Glutamatergic neuron (in vitro differentiated cells): ENCODE results near the gene NOD1. TPM values are rescaled to one million over a fixed set of nuclear protein-coding genes. Genes with fewer than 3 reads are reported as not detected.

Experiments
- DNase-seq: peaks from one replicate; pipeline ENCODE4 v3.0.0; 2022
- H3K27ac Mint-ChIP-seq: one replicate; pipeline ENCODE4 v1.8.0; 2020; ENCODE audit warnings: mild to moderate bottlenecking, mixed read lengths, inconsistent platforms; ENCODE audit not compliant: unreplicated experiment
- H3K27me3 Mint-ChIP-seq: one replicate; pipeline ENCODE4 v1.8.0; 2020; ENCODE audit warnings: mild to moderate bottlenecking, moderate library complexity, mixed read lengths, inconsistent platforms; ENCODE audit not compliant: unreplicated experiment
- H3K36me3 Mint-ChIP-seq: one replicate; pipeline ENCODE4 v1.8.0; 2020; ENCODE audit warnings: mild to moderate bottlenecking, mixed read lengths, inconsistent platforms; ENCODE audit not compliant: unreplicated experiment
- H3K4me1 Mint-ChIP-seq: one replicate; pipeline ENCODE4 v1.8.0; 2020; ENCODE audit warnings: mild to moderate bottlenecking, low read depth, mixed read lengths, inconsistent platforms; ENCODE audit not compliant: unreplicated experiment
- H3K4me3 Mint-ChIP-seq: one replicate; pipeline ENCODE4 v1.8.0; 2020; ENCODE audit warnings: mild to moderate bottlenecking, mixed read lengths, inconsistent platforms; ENCODE audit not compliant: unreplicated experiment
- H3K9me3 Mint-ChIP-seq: one replicate; pipeline ENCODE4 v1.8.0; 2020; ENCODE audit warnings: mild to moderate bottlenecking, moderate library complexity, mixed read lengths, inconsistent platforms; ENCODE audit not compliant: unreplicated experiment
- total RNA-seq: library from RNA; stranded (reverse); fragmentation: NEBNext Ultra II Directional; extraction: Animal tissue kit (Norgen Biotek cat#: 25700); gene quantifications from one replicate; pipeline ENCODE4 v1.2.1, GENCODE V29; 2021; ENCODE audit not compliant: unreplicated experiment
- TF ChIP-seq, protein P1 (sequence below): fragments of 200-600 bp; sonication (generic); IDR thresholded peaks from one replicate; pipeline ENCODE4 v1.5.0; 2021; ENCODE audit not compliant: partially characterized antibody, unreplicated experiment

NOD1 gene
- total RNA-seq, 1 donor from 2014 or later: 9.3 TPM

DNA sequence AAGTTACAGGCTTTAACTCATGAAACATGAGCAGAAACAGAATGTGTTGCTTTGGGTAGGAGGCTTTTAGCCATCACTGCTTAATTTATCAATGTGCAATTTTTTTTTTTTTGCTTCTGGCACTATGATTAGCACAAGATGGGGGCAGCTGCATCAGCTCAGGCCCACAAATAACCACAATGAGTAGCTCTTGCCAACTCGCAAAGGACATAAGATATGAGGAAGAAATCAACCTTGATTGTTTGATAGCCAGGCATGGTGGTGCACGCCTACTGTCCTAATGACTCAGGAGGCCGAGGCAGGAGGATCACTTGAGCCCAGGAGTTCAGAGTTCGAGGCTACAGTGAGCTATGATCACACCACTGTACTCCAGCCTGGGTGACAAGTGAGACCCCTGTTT lies 12.3 kb downstream of the NOD1 start:
- peak overlapping the region; percentile 48 for H3K27ac Mint-ChIP-seq

DNA sequence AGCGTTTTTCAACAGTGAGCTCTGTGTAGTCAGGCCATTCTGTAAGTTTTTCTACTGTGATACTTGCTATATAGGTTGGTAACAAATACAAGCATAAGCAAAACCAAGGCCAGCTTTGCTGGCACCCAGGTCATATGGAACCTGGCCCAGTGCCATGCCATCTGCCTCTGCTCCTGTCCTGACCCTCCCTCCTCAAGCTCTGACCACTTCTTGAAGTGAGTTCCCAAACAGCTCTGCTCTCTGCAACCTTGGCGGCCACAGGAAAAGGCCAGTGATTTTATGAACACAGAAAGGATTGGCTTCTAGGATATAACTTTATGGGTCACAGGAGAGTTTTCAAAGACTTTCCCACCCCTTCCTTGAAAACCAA lies 12.8 kb downstream of the NOD1 start:
- no peaks in the 10 kb centered on the region for H3K36me3 Mint-ChIP-seq
- H3K9me3 Mint-ChIP-seq: peaks cover 9% of the 10 kb centered on the region
- H3K27ac Mint-ChIP-seq: no peak overlapping the region
- H3K4me1 Mint-ChIP-seq: peaks cover 54% of the 10 kb centered on the region
- no peak overlapping the region for H3K4me3 Mint-ChIP-seq
- DNase-seq: no peak
- TF ChIP-seq, protein P1, sequence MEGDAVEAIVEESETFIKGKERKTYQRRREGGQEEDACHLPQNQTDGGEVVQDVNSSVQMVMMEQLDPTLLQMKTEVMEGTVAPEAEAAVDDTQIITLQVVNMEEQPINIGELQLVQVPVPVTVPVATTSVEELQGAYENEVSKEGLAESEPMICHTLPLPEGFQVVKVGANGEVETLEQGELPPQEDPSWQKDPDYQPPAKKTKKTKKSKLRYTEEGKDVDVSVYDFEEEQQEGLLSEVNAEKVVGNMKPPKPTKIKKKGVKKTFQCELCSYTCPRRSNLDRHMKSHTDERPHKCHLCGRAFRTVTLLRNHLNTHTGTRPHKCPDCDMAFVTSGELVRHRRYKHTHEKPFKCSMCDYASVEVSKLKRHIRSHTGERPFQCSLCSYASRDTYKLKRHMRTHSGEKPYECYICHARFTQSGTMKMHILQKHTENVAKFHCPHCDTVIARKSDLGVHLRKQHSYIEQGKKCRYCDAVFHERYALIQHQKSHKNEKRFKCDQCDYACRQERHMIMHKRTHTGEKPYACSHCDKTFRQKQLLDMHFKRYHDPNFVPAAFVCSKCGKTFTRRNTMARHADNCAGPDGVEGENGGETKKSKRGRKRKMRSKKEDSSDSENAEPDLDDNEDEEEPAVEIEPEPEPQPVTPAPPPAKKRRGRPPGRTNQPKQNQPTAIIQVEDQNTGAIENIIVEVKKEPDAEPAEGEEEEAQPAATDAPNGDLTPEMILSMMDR: no peak
- H3K27me3 Mint-ChIP-seq: peaks cover 9% of the 10 kb centered on the region

More for the DNA sequence above, 12.3 kb downstream of the NOD1 start:
- Mint-ChIP-seq H3K4me1 (peaks cover 59% of the 10 kb centered on the region), H3K9me3 (peaks cover 9% of the 10 kb centered on the region), H3K36me3 (no peaks in the 10 kb centered on the region), H3K27me3 (peaks cover 9% of the 10 kb centered on the region), H3K4me3 (no peak overlapping the region)
- no peak for DNase-seq
- TF ChIP-seq, protein P1: no peak

DNA sequence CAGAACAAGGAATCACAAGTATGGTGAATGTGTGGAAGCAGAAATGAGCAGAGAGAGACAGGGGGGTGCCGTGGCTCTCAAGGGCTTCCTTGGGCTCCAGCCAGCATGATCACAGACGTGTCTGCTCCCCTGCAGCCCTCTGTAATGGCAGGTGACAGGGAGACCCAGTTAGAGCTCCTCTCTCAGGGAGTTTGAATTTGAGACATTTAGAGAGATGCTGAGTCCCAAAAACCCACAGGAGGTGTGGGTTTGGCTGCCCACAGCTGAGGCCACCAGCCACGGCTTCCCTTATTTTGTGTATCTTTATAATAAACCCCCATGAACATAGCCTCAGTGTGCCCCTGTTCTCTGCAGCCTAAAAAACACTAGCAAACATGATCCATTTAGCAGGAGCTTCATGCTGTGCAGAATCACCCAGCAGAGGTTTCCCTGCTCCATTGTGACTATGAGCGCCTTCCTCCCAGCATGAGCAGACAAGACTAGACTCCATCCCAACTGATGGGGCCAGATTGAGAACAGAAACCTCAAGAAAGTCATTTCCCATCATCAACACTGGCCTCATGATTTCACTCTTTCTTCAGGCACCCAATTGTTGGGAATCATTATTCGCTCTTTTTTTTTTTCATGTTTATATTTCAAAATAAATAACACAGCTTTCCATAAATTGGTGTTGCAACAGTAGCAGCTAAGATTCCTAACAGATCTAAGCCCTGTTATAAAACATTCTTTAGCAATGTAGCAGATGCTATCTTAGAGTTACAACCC lies 13.4 kb downstream of the NOD1 start:
- Mint-ChIP-seq H3K36me3 (no peaks in the 10 kb centered on the region), H3K27me3 (peaks cover 7% of the 10 kb centered on the region), H3K27ac (peak overlapping the region; percentile 49), H3K9me3 (peaks cover 8% of the 10 kb centered on the region), H3K4me3 (no peak overlapping the region), H3K4me1 (peaks cover 51% of the 10 kb centered on the region)
- DNase-seq: no peak
- TF ChIP-seq, protein P1: no peak

DNA sequence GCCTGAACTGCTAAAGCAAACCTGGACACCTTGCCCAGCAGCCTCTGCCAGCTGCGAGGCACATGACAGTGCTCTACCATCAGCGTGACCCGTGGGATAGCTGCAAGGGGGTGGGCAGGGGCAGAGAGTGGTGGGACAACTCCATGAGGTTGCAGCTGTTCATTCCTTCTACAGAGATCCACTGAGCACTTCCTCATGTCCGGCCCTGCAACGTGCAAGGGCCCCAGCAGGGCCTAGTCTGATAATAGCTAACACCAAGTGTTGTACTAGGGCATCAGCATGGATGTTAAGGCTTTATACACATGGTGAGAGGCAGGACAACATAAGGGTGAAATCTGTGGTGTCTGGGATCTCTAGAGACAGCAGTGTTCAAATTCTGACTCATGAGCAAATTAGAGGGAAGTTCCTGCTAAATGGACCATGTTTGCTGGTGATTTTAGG lies 14.3 kb downstream of the NOD1 start:
- no peak for DNase-seq
- H3K27me3 Mint-ChIP-seq: peaks cover 3% of the 10 kb centered on the region
- H3K9me3 Mint-ChIP-seq: peaks cover 4% of the 10 kb centered on the region
- TF ChIP-seq, protein P1: no peak
- H3K36me3 Mint-ChIP-seq: no peaks in the 10 kb centered on the region
- H3K4me3 Mint-ChIP-seq: peak overlapping the region; percentile 28
- peak overlapping the region; percentile 48 for H3K27ac Mint-ChIP-seq
- peaks cover 41% of the 10 kb centered on the region for H3K4me1 Mint-ChIP-seq

DNA sequence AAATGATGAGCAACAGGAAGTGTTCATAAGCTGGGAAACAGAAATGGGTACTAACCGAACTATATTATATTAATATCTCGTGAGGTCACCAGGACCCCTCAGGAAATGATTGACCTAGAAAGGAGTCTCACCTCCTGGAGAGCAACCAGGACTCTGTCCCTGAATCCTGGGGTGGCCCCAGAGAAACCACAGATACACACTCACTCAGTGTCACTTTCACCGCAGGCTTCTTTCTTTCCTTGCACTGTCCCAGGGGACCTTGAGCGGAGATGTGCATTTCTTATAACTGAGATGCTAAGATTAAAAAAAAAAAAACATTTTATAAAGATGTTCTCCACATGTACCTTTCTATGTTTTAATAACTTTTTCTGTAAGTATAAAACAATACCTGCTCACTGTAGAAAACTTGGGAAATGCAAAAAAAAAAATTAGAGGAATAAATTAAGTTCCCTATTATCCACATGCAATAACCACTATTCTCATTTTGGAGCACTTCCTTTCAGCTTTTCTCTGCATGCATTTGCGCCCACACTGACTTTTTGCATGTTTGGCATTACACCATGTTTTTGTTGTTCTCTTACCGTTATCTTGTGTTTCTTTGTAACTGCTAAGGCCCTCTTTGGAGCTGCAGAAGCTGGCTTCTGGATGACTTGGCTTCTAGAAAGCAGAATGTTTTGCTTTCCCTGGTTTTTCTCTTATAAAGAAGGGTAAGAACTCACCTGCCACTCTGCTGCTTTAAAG lies 15.0 kb downstream of the NOD1 start:
- H3K9me3 Mint-ChIP-seq: peaks cover 4% of the 10 kb centered on the region
- peaks cover 3% of the 10 kb centered on the region for H3K27me3 Mint-ChIP-seq
- DNase-seq: no peak
- peaks cover 35% of the 10 kb centered on the region for H3K4me1 Mint-ChIP-seq
- H3K4me3 Mint-ChIP-seq: peak overlapping the region; percentile 28
- peak overlapping the region; percentile 48 for H3K27ac Mint-ChIP-seq
- TF ChIP-seq, protein P1: no peak
- no peaks in the 10 kb centered on the region for H3K36me3 Mint-ChIP-seq
